ENCODE measurements around the gene LAS1L.

- TF ChIP-seq, protein P1, sequence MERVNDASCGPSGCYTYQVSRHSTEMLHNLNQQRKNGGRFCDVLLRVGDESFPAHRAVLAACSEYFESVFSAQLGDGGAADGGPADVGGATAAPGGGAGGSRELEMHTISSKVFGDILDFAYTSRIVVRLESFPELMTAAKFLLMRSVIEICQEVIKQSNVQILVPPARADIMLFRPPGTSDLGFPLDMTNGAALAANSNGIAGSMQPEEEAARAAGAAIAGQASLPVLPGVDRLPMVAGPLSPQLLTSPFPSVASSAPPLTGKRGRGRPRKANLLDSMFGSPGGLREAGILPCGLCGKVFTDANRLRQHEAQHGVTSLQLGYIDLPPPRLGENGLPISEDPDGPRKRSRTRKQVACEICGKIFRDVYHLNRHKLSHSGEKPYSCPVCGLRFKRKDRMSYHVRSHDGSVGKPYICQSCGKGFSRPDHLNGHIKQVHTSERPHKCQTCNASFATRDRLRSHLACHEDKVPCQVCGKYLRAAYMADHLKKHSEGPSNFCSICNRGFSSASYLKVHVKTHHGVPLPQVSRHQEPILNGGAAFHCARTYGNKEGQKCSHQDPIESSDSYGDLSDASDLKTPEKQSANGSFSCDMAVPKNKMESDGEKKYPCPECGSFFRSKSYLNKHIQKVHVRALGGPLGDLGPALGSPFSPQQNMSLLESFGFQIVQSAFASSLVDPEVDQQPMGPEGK (CRISPR knock-in tag; IDR thresholded peaks at IDR 0.05; ENCODE audit: borderline replicate concordance), result no peak
- TF ChIP-seq ZFP3 (CRISPR knock-in tag; IDR thresholded peaks at IDR 0.05), result no peak
- no peak for TF ChIP-seq CSDC2 (CRISPR knock-in tag; IDR thresholded peaks at IDR 0.05)
- no peak for TF ChIP-seq ESRRG (CRISPR knock-in tag; IDR thresholded peaks at IDR 0.05)
- no peak for TF ChIP-seq ZC3H10 (CRISPR knock-in tag; IDR thresholded peaks at IDR 0.05)
- TF ChIP-seq RARB (CRISPR knock-in tag; IDR thresholded peaks at IDR 0.05), result no peak
- no peak for TF ChIP-seq GLIS3 (CRISPR knock-in tag; IDR thresholded peaks at IDR 0.05)
- TF ChIP-seq ARNTL (CRISPR knock-in tag; IDR thresholded peaks at IDR 0.05; ENCODE audit: borderline replicate concordance, low read depth), result no peak
- no peak for TF ChIP-seq ZFP30 (CRISPR knock-in tag; IDR thresholded peaks at IDR 0.05)
- no peak for TF ChIP-seq SNAI2 (CRISPR knock-in tag; IDR thresholded peaks at IDR 0.05)
- no peak for TF ChIP-seq BACH2 (CRISPR knock-in tag; IDR thresholded peaks at IDR 0.05; ENCODE audit: borderline replicate concordance)
- no peak for TF ChIP-seq ZNF8 (CRISPR knock-in tag; IDR thresholded peaks at IDR 0.05)
- TF ChIP-seq, protein P2, sequence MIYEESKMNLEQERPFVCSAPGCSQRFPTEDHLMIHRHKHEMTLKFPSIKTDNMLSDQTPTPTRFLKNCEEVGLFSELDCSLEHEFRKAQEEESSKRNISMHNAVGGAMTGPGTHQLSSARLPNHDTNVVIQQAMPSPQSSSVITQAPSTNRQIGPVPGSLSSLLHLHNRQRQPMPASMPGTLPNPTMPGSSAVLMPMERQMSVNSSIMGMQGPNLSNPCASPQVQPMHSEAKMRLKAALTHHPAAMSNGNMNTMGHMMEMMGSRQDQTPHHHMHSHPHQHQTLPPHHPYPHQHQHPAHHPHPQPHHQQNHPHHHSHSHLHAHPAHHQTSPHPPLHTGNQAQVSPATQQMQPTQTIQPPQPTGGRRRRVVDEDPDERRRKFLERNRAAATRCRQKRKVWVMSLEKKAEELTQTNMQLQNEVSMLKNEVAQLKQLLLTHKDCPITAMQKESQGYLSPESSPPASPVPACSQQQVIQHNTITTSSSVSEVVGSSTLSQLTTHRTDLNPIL (CRISPR knock-in tag; IDR thresholded peaks at IDR 0.05; ENCODE audit: low read depth), result no peak
These were observed 6.3 kb downstream of the LAS1L start for GRCh38 chrX:65528293-65528692.
